ENCODE measurements around the gene AMDHD2. TPM values are rescaled to one million over a fixed set of nuclear protein-coding genes. Genes with fewer than 3 reads are reported as not detected.

AMDHD2 gene
- total and polyA plus RNA-seq, 2 of the 13 experiments (the other 11 are each of a cell fraction or from before 2014, with no cell fraction given) = 33.5 to 39.1 TPM

DNA sequence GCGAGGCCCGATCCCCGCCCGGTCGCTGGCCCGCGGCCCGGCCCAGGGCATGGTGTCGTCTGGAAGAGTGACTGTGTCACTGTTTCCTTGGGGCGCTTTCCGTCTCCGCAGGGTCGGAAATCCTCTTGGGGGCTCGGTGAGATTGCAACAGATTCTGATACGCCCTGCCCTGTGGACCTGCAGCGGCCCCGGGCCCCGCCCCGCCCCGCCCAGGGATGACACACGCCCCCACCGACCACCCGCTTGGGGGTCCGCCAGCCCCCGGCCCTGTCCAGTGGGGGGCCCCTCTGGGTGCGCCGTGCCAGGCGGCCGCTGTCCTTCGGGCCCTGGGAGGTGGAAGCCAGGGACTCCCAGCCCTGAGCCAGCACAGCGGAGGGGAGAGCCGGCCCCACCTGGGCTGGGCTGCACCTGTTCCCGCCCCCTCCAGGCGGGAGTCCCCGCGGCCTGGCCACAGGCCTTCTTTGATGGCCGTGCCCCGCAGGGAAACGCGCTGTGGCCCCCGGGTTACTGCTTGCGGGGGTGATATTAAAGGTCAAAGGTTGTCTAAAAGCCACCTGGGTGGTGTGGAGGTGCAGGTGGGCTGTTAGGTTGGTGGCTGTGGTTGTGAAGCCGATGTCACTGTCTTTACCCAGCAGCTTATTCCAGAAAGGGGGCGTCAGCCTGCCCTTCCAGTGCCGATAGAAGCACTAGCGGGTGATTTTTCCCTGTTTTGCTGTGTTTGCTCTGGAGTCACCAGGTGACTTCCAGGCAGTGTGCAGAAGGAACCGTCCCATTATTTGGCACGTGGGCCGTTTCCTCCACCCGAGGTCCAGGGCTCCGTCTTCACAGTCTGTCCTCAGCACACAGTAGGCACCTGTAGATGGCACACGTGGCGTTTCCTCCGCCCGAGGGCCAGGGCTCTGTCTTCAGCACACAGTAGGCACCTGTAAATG, 44.5 kb upstream of the AMDHD2 start (continued):
- TF ChIP-seq, protein P1, sequence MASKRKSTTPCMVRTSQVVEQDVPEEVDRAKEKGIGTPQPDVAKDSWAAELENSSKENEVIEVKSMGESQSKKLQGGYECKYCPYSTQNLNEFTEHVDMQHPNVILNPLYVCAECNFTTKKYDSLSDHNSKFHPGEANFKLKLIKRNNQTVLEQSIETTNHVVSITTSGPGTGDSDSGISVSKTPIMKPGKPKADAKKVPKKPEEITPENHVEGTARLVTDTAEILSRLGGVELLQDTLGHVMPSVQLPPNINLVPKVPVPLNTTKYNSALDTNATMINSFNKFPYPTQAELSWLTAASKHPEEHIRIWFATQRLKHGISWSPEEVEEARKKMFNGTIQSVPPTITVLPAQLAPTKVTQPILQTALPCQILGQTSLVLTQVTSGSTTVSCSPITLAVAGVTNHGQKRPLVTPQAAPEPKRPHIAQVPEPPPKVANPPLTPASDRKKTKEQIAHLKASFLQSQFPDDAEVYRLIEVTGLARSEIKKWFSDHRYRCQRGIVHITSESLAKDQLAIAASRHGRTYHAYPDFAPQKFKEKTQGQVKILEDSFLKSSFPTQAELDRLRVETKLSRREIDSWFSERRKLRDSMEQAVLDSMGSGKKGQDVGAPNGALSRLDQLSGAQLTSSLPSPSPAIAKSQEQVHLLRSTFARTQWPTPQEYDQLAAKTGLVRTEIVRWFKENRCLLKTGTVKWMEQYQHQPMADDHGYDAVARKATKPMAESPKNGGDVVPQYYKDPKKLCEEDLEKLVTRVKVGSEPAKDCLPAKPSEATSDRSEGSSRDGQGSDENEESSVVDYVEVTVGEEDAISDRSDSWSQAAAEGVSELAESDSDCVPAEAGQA (IDR thresholded peaks at IDR 0.05; ENCODE audit: low read depth) = no peak
- TF ChIP-seq, protein P1 (CRISPR knock-in tag; IDR thresholded peaks at IDR 0.05; ENCODE audit: borderline replicate concordance) = 0 out of 2 replicates have a peak, but pooled peaks have one; percentile 12
- TF ChIP-seq, protein P2, sequence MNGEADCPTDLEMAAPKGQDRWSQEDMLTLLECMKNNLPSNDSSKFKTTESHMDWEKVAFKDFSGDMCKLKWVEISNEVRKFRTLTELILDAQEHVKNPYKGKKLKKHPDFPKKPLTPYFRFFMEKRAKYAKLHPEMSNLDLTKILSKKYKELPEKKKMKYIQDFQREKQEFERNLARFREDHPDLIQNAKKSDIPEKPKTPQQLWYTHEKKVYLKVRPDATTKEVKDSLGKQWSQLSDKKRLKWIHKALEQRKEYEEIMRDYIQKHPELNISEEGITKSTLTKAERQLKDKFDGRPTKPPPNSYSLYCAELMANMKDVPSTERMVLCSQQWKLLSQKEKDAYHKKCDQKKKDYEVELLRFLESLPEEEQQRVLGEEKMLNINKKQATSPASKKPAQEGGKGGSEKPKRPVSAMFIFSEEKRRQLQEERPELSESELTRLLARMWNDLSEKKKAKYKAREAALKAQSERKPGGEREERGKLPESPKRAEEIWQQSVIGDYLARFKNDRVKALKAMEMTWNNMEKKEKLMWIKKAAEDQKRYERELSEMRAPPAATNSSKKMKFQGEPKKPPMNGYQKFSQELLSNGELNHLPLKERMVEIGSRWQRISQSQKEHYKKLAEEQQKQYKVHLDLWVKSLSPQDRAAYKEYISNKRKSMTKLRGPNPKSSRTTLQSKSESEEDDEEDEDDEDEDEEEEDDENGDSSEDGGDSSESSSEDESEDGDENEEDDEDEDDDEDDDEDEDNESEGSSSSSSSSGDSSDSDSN (CRISPR knock-in tag; IDR thresholded peaks at IDR 0.05) = peak; percentile 34; the same call in 1 of the 2 replicates
- TF ChIP-seq ZNF263 (CRISPR knock-in tag; IDR thresholded peaks at IDR 0.05) = 0 out of 2 replicates have a peak, but pooled peaks have one; percentile 10
- no peak for TF ChIP-seq ZNF670 (CRISPR knock-in tag; IDR thresholded peaks at IDR 0.05; ENCODE audit: borderline replicate concordance)
- TF ChIP-seq SAP130 (CRISPR knock-in tag; IDR thresholded peaks at IDR 0.05; ENCODE audit: low read depth) = peak; percentile 54
- TF ChIP-seq, protein P3, sequence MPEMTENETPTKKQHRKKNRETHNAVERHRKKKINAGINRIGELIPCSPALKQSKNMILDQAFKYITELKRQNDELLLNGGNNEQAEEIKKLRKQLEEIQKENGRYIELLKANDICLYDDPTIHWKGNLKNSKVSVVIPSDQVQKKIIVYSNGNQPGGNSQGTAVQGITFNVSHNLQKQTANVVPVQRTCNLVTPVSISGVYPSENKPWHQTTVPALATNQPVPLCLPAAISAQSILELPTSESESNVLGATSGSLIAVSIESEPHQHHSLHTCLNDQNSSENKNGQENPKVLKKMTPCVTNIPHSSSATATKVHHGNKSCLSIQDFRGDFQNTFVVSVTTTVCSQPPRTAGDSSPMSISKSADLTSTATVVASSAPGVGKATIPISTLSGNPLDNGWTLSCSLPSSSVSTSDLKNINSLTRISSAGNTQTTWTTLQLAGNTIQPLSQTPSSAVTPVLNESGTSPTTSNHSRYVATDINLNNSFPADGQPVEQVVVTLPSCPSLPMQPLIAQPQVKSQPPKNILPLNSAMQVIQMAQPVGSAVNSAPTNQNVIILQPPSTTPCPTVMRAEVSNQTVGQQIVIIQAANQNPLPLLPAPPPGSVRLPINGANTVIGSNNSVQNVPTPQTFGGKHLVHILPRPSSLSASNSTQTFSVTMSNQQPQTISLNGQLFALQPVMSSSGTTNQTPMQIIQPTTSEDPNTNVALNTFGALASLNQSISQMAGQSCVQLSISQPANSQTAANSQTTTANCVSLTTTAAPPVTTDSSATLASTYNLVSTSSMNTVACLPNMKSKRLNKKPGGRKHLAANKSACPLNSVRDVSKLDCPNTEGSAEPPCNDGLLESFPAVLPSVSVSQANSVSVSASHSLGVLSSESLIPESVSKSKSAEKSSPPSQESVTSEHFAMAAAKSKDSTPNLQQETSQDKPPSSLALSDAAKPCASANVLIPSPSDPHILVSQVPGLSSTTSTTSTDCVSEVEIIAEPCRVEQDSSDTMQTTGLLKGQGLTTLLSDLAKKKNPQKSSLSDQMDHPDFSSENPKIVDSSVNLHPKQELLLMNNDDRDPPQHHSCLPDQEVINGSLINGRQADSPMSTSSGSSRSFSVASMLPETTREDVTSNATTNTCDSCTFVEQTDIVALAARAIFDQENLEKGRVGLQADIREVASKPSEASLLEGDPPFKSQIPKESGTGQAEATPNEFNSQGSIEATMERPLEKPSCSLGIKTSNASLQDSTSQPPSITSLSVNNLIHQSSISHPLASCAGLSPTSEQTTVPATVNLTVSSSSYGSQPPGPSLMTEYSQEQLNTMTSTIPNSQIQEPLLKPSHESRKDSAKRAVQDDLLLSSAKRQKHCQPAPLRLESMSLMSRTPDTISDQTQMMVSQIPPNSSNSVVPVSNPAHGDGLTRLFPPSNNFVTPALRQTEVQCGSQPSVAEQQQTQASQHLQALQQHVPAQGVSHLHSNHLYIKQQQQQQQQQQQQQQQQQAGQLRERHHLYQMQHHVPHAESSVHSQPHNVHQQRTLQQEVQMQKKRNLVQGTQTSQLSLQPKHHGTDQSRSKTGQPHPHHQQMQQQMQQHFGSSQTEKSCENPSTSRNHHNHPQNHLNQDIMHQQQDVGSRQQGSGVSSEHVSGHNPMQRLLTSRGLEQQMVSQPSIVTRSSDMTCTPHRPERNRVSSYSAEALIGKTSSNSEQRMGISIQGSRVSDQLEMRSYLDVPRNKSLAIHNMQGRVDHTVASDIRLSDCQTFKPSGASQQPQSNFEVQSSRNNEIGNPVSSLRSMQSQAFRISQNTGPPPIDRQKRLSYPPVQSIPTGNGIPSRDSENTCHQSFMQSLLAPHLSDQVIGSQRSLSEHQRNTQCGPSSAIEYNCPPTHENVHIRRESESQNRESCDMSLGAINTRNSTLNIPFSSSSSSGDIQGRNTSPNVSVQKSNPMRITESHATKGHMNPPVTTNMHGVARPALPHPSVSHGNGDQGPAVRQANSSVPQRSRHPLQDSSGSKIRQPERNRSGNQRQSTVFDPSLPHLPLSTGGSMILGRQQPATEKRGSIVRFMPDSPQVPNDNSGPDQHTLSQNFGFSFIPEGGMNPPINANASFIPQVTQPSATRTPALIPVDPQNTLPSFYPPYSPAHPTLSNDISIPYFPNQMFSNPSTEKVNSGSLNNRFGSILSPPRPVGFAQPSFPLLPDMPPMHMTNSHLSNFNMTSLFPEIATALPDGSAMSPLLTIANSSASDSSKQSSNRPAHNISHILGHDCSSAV (CRISPR knock-in tag; IDR thresholded peaks at IDR 0.05; ENCODE audit: borderline replicate concordance) = no peak
- no peak; the same call in 1 of the 2 replicates for TF ChIP-seq HOXA3 (CRISPR knock-in tag; IDR thresholded peaks at IDR 0.05)
- 0 out of 2 replicates have a peak, but pooled peaks have one; percentile 14 for TF ChIP-seq POLR2G (IDR thresholded peaks at IDR 0.05; ENCODE audit: low read depth, low read length)
- no peak for TF ChIP-seq ZNF34 (CRISPR knock-in tag; IDR thresholded peaks at IDR 0.05; ENCODE audit: borderline replicate concordance)
- TF ChIP-seq ZNF441 (CRISPR knock-in tag; IDR thresholded peaks at IDR 0.05; ENCODE audit: borderline replicate concordance) = 0 out of 2 replicates have a peak, but pooled peaks have one; percentile 55
